Stimulated activated naive CD8-positive, alpha-beta T cell treated with anti-CD3 and anti-CD28 coated beads, Interleukin-15, amount 100 ng/mL, for 72 hours (primary cell): ENCODE measurements around the gene PCSK7.
"Not testable (repeated sequence)": the region's sequence is repeated elsewhere in the genome, so short reads cannot be mapped to it uniquely, and the experiment has no call there.

Experiments
- ATAC-seq: fragments of 150-1000 bp; cut with Tn5 transposase; 2 replicates; pipeline ENCODE4 v1.10.0; 2021; ENCODE audit warnings: mild to moderate bottlenecking, moderate library complexity
- DNase-seq, 2 donors: peaks; one replicate each; pipeline ENCODE4 v3.0.0; 2021 to 2022
- H3K27ac Mint-ChIP-seq, 2 donors: one replicate each; pipeline ENCODE4 v1.8.0; 2022; ENCODE audit warnings: mild to moderate bottlenecking in 2 of 2, mixed read lengths in 2 of 2, moderate library complexity in 2 of 2
- H3K27me3 Mint-ChIP-seq: one replicate; pipeline ENCODE4 v1.8.0; 2022; ENCODE audit warnings: mixed read lengths
- H3K4me1 Mint-ChIP-seq: one replicate; pipeline ENCODE4 v1.8.0; 2022; ENCODE audit warnings: mild to moderate bottlenecking, mixed read lengths
- H3K4me3 Mint-ChIP-seq, 2 donors: one replicate each; pipeline ENCODE4 v1.8.0; 2022; ENCODE audit warnings: mild to moderate bottlenecking in 2 of 2, mixed read lengths in 2 of 2, moderate library complexity in 1 of 2
- H3K9me3 Mint-ChIP-seq, 2 donors: one replicate each; pipeline ENCODE4 v1.8.0; 2022; ENCODE audit warnings: mixed read lengths in 2 of 2

The PCSK7 gene

DNA sequence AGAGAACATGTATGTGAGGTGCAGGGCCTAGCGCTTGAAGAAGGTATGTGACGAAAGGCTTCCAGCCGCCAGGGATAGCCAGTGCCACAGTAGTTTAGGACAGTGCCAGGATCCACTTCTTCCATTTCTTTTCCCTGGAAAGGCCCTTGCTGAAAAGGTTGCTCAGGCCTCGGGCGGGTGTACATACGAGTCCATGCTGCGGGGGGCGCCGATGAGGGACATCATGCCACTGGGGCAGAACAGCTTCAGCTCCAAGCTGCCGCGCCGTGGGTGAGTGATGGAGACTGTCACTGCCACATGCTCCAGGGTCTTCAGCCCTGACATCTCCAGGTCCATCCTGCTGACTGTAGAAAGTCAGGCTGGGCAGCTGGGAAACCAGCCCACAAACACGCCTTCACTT lies 23.2 kb downstream of the PCSK7 start:
- not testable (repeated sequence) for H3K4me1 Mint-ChIP-seq, H3K27me3 Mint-ChIP-seq, H3K9me3 Mint-ChIP-seq, DNase-seq, ATAC-seq, H3K4me3 Mint-ChIP-seq
- H3K27ac Mint-ChIP-seq: peak overlapping the region in 1 of 2 donors; percentile 23

- H3K9me3 Mint-ChIP-seq, H3K4me3 Mint-ChIP-seq, DNase-seq, ATAC-seq, H3K4me1 Mint-ChIP-seq, H3K27me3 Mint-ChIP-seq, H3K27ac Mint-ChIP-seq: not testable (repeated sequence)
Observed at GRCh38 chr11:117207481-117207880, 24.4 kb downstream of the PCSK7 start.

DNA sequence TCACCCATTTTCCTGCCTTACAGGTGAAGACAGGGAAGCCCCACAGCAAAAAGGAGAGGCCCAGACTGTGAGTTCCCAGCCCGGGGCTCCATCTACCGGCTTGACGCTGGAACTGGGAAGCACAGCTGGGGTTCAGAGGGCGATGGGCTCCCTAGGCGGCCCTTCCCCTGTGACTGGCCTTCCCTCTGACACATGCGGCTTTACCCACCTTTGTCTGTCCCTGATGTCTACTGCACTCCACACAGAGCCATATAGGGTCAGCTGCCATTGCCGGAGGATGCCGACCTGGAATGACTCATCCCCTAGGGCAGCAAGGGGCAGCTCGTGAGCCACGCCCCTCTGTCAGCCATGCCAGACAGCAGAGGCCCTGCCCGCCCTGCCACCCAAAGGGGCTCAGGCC lies 25.0 kb downstream of the PCSK7 start:
- not testable (repeated sequence) for H3K4me3 Mint-ChIP-seq, H3K27me3 Mint-ChIP-seq, ATAC-seq, DNase-seq, H3K9me3 Mint-ChIP-seq, H3K4me1 Mint-ChIP-seq, H3K27ac Mint-ChIP-seq

GRCh38 chr11:117206111-117206510 lies 25.8 kb downstream of the PCSK7 start:
- H3K4me1 Mint-ChIP-seq, H3K27me3 Mint-ChIP-seq, H3K4me3 Mint-ChIP-seq, H3K27ac Mint-ChIP-seq, ATAC-seq, H3K9me3 Mint-ChIP-seq, DNase-seq: not testable (repeated sequence)

GRCh38 chr11:117205211-117205818 lies 26.6 kb downstream of the PCSK7 start:
- no peak overlapping the region for H3K4me3 Mint-ChIP-seq
- DNase-seq: no peak
- H3K27me3 Mint-ChIP-seq: no peaks in the 10 kb centered on the region
- H3K4me1 Mint-ChIP-seq: peaks cover 11% of the 10 kb centered on the region
- no peak for ATAC-seq
- H3K9me3 Mint-ChIP-seq: no peaks in the 10 kb centered on the region
- peak overlapping the region in 1 of 2 donors; percentile 48 for H3K27ac Mint-ChIP-seq

DNA sequence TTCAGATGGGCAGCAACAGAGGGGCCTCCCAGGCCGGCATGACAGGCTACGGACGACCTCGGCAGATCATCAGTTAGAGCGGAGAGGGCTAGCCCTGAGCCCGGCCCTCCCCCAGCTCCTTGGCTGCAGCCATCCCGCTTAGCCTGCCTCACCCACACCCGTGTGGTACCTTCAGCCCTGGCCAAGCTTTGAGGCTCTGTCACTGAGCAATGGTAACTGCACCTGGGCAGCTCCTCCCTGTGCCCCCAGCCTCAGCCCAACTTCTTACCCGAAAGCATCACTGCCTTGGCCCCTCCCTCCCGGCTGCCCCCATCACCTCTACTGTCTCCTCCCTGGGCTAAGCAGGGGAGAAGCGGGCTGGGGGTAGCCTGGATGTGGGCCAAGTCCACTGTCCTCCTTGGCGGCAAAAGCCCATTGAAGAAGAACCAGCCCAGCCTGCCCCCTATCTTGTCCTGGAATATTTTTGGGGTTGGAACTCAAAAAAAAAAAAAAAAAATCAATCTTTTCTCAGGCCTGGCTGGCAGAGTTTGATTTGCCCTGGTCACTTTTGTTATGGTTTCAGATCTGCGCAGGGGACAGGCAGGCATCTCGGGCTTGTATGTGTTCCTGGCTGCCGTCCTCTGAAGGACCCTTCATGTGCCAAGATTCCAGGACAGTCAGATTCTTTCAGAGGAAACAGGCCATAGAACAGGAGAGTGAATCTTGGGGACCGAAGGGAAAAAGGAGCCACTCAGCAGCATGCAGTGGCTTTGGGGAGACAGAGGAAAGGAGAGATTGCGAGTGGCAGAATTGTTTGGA lies 27.4 kb downstream of the PCSK7 start:
- no peaks in the 10 kb centered on the region for H3K27me3 Mint-ChIP-seq
- H3K9me3 Mint-ChIP-seq: no peaks in the 10 kb centered on the region
- H3K4me3 Mint-ChIP-seq: no peak overlapping the region
- no peak for DNase-seq
- no peak for ATAC-seq
- peaks cover 11% of the 10 kb centered on the region for H3K4me1 Mint-ChIP-seq
- peak overlapping the region in 1 of 2 donors; percentile 37 for H3K27ac Mint-ChIP-seq

GRCh38 chr11:117203069-117203407 lies 28.8 kb downstream of the PCSK7 start:
- H3K4me3 Mint-ChIP-seq: no peak overlapping the region
- ATAC-seq (peak; percentile 10), DNase-seq (no peak)
- H3K27me3 Mint-ChIP-seq: no peaks in the 10 kb centered on the region
- no peaks in the 10 kb centered on the region for H3K9me3 Mint-ChIP-seq
- peak overlapping the region in 1 of 2 donors; percentile 37 for H3K27ac Mint-ChIP-seq
- peaks cover 11% of the 10 kb centered on the region for H3K4me1 Mint-ChIP-seq

GRCh38 chr11:117202386-117203068 lies 29.3 kb downstream of the PCSK7 start:
- Mint-ChIP-seq H3K27me3 (no peaks in the 10 kb centered on the region), H3K9me3 (no peaks in the 10 kb centered on the region), H3K27ac (peak overlapping the region in 1 of 2 donors; percentile 54), H3K4me1 (peaks cover 11% of the 10 kb centered on the region), H3K4me3 (no peak overlapping the region)
- no peak for ATAC-seq
- no peak for DNase-seq

DNA sequence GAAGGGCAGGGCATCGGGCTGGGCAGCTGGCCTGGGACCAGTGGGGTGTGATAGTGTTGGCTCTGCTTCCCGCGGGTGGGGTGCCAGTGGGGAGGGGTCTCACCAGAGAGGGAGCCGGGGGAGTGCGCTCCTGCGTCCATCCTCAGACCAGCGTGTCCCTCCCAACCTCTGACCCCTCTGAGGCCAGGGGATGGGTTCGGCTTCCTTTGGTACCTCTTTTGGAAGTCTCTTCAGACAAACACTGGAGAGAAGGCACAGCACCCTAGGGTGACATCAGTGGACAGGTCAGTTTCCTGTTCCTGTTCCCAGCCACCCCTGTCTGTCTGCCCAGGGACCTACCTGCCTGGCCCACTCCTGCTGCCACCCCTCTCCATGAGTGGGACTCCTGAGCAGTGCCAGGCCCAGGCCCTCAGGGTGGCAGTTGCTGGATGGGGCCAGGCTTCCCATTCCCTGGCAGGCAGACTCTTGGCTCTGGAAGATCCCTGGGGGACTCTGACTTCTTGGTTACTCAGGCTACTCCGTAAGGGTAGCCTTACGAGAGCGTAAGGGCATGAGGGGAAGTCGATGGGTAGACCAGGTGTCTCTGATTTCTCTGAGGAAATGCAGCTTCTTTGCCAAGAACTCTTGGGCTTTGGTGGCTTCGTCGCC lies 30.1 kb downstream of the PCSK7 start:
- DNase-seq: no peak
- no peaks in the 10 kb centered on the region for H3K9me3 Mint-ChIP-seq
- no peak overlapping the region for H3K4me3 Mint-ChIP-seq
- H3K4me1 Mint-ChIP-seq: peaks cover 11% of the 10 kb centered on the region
- H3K27me3 Mint-ChIP-seq: no peaks in the 10 kb centered on the region
- peak overlapping the region in 1 of 2 donors; percentile 42 for H3K27ac Mint-ChIP-seq
- no peak for ATAC-seq

GRCh38 chr11:117200813-117201657 lies 30.8 kb downstream of the PCSK7 start:
- H3K27ac Mint-ChIP-seq: peak overlapping the region in 1 of 2 donors; percentile 74
- ATAC-seq (no peak), DNase-seq (no peak)
- H3K4me1 Mint-ChIP-seq: peaks cover 15% of the 10 kb centered on the region
- no peaks in the 10 kb centered on the region for H3K9me3 Mint-ChIP-seq
- H3K27me3 Mint-ChIP-seq: no peaks in the 10 kb centered on the region
- H3K4me3 Mint-ChIP-seq: peak overlapping the region in 1 of 2 donors; percentile 30

GRCh38 chr11:117199916-117200812 lies 31.7 kb downstream of the PCSK7 start:
- DNase-seq (no peak), ATAC-seq (no peak)
- H3K27ac Mint-ChIP-seq: peak overlapping the region; percentile 16 to 81
- H3K9me3 Mint-ChIP-seq: no peaks in the 10 kb centered on the region
- H3K4me3 Mint-ChIP-seq: peak overlapping the region in 1 of 2 donors; percentile 30
- H3K27me3 Mint-ChIP-seq: no peaks in the 10 kb centered on the region
- H3K4me1 Mint-ChIP-seq: peaks cover 24% of the 10 kb centered on the region

GRCh38 chr11:117199053-117199915 lies 32.6 kb downstream of the PCSK7 start, which contains the start of gene TAGLN:
TSS of gene TAGLN (plus strand) at chr11:117199370. CDS start at chr11:117203014, 3,644 bp downstream.
- Mint-ChIP-seq H3K4me1 (peaks cover 25% of the 10 kb centered on the region), H3K27ac (peak within 1 kb of the TSS; percentile 16 to 81), H3K9me3 (no peaks in the 10 kb centered on the region), H3K4me3 (no peak within 1 kb of the TSS), H3K27me3 (no peaks in the 10 kb centered on the region)
- ATAC-seq: peak; percentile 4
- no peak for DNase-seq

DNA sequence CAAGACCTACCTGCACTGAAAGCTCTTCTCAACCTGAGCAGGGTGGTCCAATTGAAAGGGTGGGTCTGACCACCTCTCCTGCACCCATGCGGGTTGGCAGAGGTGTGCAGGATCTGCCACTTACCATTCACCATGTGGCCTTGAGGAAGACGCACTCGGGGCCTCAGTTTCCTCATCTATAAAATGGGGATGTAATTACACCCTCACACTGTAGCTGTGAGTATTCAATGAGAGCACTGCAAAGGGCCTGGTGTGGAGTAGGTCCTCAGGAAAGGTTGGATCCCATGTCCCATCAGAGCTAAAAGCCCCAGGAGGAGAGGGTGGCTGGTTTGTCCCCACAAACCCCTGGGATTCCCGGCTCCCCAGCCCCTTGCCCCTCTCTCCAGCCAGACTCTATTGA lies 33.3 kb downstream of the PCSK7 start:
- ATAC-seq: no peak
- no peak overlapping the region for H3K4me3 Mint-ChIP-seq
- no peaks in the 10 kb centered on the region for H3K9me3 Mint-ChIP-seq
- H3K27me3 Mint-ChIP-seq: no peaks in the 10 kb centered on the region
- no peak for DNase-seq
- no peak overlapping the region for H3K27ac Mint-ChIP-seq
- H3K4me1 Mint-ChIP-seq: peaks cover 25% of the 10 kb centered on the region
